ENCODE data around the gene MED27.

The MED27 gene

DNA sequence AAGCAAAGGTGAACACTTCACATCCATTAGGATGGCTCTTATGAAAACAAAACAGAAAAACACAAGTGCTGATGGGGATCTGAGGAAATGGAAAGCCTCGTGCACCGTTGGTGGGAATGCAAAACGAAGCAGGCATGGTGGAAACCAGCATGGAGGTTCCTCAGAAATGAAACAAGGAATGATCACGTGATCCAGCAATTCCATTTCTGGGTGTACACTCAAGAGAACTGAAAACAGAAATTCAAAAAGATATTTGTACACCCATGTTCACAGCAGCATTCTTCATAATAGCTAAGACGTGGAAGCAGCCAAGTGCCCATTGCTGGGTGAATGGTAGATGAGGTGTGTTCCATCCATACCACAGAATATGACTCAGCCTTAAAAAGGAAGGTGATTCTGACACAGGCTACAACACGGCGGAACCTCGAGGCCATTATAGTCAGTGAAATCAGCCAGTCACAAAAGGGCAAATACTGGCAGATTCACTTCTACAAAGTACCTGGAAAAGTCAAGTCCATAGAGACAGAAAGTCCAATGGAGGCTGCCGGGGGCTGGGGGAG is 252.6 kb downstream of the MED27 start:
- no peak overlapping the region for H3K4me3 ChIP-seq (ENCODE audit: low read depth, low read length)
- no peak for DNase-seq (ENCODE audit: low read depth)
- TF ChIP-seq, protein P1, sequence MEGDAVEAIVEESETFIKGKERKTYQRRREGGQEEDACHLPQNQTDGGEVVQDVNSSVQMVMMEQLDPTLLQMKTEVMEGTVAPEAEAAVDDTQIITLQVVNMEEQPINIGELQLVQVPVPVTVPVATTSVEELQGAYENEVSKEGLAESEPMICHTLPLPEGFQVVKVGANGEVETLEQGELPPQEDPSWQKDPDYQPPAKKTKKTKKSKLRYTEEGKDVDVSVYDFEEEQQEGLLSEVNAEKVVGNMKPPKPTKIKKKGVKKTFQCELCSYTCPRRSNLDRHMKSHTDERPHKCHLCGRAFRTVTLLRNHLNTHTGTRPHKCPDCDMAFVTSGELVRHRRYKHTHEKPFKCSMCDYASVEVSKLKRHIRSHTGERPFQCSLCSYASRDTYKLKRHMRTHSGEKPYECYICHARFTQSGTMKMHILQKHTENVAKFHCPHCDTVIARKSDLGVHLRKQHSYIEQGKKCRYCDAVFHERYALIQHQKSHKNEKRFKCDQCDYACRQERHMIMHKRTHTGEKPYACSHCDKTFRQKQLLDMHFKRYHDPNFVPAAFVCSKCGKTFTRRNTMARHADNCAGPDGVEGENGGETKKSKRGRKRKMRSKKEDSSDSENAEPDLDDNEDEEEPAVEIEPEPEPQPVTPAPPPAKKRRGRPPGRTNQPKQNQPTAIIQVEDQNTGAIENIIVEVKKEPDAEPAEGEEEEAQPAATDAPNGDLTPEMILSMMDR (IDR thresholded peaks at IDR 0.05; ENCODE audit: low read depth, low read length) = no peak
- TF ChIP-seq POLR2A (IDR thresholded peaks at IDR 0.05; ENCODE audit: extremely low read depth, insufficient read length) (no peak), MYC (IDR thresholded peaks at IDR 0.05; ENCODE audit: low read depth, low read length) (no peak)
- TF ChIP-seq, protein P2, sequence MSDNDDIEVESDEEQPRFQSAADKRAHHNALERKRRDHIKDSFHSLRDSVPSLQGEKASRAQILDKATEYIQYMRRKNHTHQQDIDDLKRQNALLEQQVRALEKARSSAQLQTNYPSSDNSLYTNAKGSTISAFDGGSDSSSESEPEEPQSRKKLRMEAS (IDR thresholded peaks at IDR 0.05; ENCODE audit: low read depth, low read length) = no peak

DNA sequence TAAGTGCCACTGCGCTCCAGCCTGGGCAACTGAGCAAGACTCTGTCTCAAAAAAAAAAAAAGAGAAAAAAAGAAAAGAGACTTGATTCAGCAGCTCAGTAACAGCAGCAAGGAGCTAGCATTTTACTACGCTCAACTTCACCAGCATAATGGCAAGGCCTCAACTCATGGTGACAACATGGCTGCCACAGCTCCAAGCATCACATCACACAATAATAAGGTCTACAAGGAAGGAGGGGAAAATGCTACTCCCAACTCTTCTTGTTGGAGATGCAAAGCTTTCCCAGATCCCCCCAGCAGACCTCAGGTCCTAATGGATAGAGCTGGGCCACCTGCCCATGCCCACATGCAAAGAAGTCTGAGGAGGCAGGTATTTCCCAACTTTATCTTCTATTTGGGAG is 253.6 kb downstream of the MED27 start:
- TF ChIP-seq POLR2A (IDR thresholded peaks at IDR 0.05; ENCODE audit: extremely low read depth, insufficient read length) (no peak), MYC (IDR thresholded peaks at IDR 0.05; ENCODE audit: low read depth, low read length) (no peak)
- TF ChIP-seq, protein P1 (IDR thresholded peaks at IDR 0.05; ENCODE audit: low read depth, low read length) = no peak
- TF ChIP-seq, protein P2 (IDR thresholded peaks at IDR 0.05; ENCODE audit: low read depth, low read length) = no peak
- H3K4me3 ChIP-seq (ENCODE audit: low read depth, low read length) = no peak overlapping the region
- DNase-seq (ENCODE audit: low read depth) = no peak

DNA sequence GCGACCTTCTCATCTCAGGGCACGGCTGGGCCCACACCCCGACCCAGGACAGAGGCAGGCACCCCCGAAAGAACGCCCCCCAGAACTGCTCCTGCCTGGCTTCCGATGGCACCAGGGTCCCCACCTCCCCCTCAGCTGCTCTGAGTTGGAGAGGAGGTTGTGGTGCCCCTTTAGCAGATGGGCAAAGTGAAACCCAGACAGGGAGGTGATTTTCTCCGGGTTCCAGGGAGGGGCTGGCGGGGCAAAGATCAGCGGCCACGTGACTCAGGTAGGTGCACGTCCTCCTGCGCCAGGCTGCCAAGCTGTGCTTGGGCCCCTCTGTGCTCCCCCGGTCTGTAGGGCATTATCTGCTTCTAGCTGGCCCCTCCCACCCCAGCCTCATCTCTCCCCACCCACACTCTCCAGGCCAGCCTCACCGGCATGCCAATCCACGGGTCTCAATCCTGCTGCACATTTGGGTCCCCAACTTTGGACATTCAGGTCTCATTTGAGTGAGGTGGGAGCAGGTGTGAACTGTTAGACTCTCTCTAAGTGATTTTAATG is 254.6 kb downstream of the MED27 start:
- no peak overlapping the region for H3K4me3 ChIP-seq (ENCODE audit: low read depth, low read length)
- TF ChIP-seq, protein P1 (IDR thresholded peaks at IDR 0.05; ENCODE audit: low read depth, low read length) = no peak
- TF ChIP-seq MYC (IDR thresholded peaks at IDR 0.05; ENCODE audit: low read depth, low read length) (no peak), POLR2A (IDR thresholded peaks at IDR 0.05; ENCODE audit: extremely low read depth, insufficient read length) (no peak)
- TF ChIP-seq, protein P2 (IDR thresholded peaks at IDR 0.05; ENCODE audit: low read depth, low read length) = no peak
- DNase-seq (ENCODE audit: low read depth) = no peak

DNA sequence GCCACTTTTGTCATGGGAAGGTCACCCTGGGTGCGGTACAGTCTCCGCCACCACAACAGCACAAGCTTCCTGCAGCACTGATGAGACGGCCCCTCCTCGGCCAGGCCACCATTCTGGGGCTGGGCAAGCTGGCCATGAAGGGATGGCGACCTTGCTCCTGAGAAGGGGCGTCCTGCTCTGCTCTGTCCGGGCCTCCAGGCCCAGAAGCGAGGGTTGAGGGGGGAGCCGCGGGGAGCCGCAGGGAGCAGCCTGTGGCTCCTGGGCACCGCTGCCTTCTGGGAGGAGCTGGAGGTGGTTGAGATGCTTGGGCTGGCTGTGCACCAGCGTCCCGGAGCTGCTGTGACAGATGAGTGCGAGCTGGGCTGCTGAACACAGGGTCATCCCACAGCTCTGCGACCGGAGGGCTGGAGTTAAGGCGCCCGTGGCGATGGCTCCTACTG is 255.5 kb downstream of the MED27 start:
- TF ChIP-seq MYC (IDR thresholded peaks at IDR 0.05; ENCODE audit: low read depth, low read length) = no peak
- TF ChIP-seq, protein P1 (IDR thresholded peaks at IDR 0.05; ENCODE audit: low read depth, low read length) = no peak
- TF ChIP-seq, protein P2 (IDR thresholded peaks at IDR 0.05; ENCODE audit: low read depth, low read length) = no peak
- no peak for TF ChIP-seq POLR2A (IDR thresholded peaks at IDR 0.05; ENCODE audit: extremely low read depth, insufficient read length)
- no peak for DNase-seq (ENCODE audit: low read depth)

DNA sequence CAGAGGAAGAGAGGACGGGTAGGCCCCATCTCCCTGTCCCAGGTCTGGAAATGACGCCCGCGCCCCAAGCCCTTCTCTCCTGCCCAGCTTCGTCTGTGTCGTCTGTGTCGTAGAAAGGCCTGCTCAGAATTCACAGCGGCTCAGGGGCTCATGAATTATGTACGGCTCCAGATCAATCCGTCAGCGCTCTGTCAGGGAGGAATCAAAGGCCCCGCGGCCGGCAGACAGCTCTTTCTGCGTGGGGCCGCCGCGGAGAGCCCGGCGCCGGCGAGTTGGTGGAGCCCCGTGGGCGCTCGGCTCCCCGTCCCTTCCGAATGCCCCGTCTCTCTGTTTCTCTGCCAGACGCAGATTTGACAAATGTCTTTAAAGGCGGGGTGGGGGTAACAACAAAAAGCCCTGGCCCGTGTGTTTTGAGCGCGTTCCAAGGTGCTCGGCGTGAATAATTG is 255.9 kb downstream of the MED27 start:
- H3K4me3 ChIP-seq (ENCODE audit: low read depth, low read length) = no peak overlapping the region
- no peak for TF ChIP-seq POLR2A (IDR thresholded peaks at IDR 0.05; ENCODE audit: extremely low read depth, insufficient read length)
- TF ChIP-seq MYC (IDR thresholded peaks at IDR 0.05; ENCODE audit: low read depth, low read length) = no peak
- TF ChIP-seq, protein P2 (IDR thresholded peaks at IDR 0.05; ENCODE audit: low read depth, low read length) = no peak
- TF ChIP-seq, protein P1 (IDR thresholded peaks at IDR 0.05; ENCODE audit: low read depth, low read length) = no peak
- no peak for DNase-seq (ENCODE audit: low read depth)

More for the DNA sequence above, 255.5 kb downstream of the MED27 start:
- H3K4me3 ChIP-seq (ENCODE audit: low read depth, low read length) = no peak overlapping the region
